Sigmoid colon (tissue), 4 donors: Measurements from ENCODE around the gene KLHL22.

Experiments
- CTCF ChIP-seq, 4 experiments: fragments of 450-650 bp in 3 of 4; fragments of 200-600 bp in 1 of 4; IDR thresholded peaks; one replicate each; pipeline ENCODE4 v1.5.1; 2016 to 2019; ENCODE audit warnings: antibody characterized with exemption in 4 of 4, mild to moderate bottlenecking in 3 of 4, moderate library complexity in 2 of 4
- EP300 ChIP-seq, 4 donors: sonication (generic); formaldehyde crosslinking; IDR thresholded peaks; one replicate each; pipeline ENCODE4 v1.6.1; 2017; ENCODE audit warnings: antibody characterized with exemption in 4 of 4
- POLR2A ChIP-seq, 2 donors: fragments of 450-650 bp; IDR thresholded peaks; one replicate each; pipeline ENCODE4 v1.6.1; 2016; ENCODE audit warnings: antibody characterized with exemption in 2 of 2, mild to moderate bottlenecking in 2 of 2, moderate library complexity in 2 of 2

GRCh38 chr22:20427945-20428417 lies 67.6 kb downstream of the KLHL22 start:
- TF ChIP-seq EP300 (IDR thresholded peaks at IDR 0.05) (no peak), CTCF (IDR thresholded peaks at IDR 0.05) (no peak), POLR2A (IDR thresholded peaks at IDR 0.05) (no peak)
